Panc1 (cell line): Measurements from ENCODE around the gene TCAF1. TPM values are rescaled to one million over a fixed set of nuclear protein-coding genes. Genes with fewer than 3 reads are reported as not detected.

Experiments used
- ATAC-seq: fragments of 200-7000 bp; cut with Tn5 transposase; 2 replicates; pipeline ENCODE4 v1.9.1; 2020; ENCODE audit warnings: mild to moderate bottlenecking, moderate library complexity
- BruUV-seq: library from RNA; stranded (reverse); fragments of 400-500 nt; replicated peaks from 2 replicates; lab custom pipeline; 2021; lab: Mats Ljungman, UMichigan
- CTCF ChIA-PET: fragments of 300-600 bp; sonication (Branson Sonifier 250); formaldehyde crosslinking; loops from one replicate; lab custom pipeline; 2022; ENCODE audit warnings: antibody characterized with exemption; lab: Charles Lee
- POLR2A ChIA-PET: fragments of 300-600 bp; sonication (Branson Sonifier 250); formaldehyde crosslinking; loops from one replicate; lab custom pipeline; 2022; ENCODE audit warnings: antibody characterized with exemption; lab: Charles Lee
- DNase-seq: peaks from one replicate; pipeline ENCODE4 v3.0.0-alpha.2; 2010; ENCODE audit warnings: low read depth, low spot score
- H3K27ac ChIP-seq: 2 replicates; pipeline ENCODE4 v1.5.1; 2011; ENCODE audit warnings: mild to moderate bottlenecking, low read length, inconsistent platforms
- H3K27me3 ChIP-seq: fragments of 200-500 bp; sonication (Bioruptor generic); 2 replicates; pipeline ENCODE4 v1.6.0; 2014; ENCODE audit warnings: low read length, inconsistent platforms; ENCODE audit not compliant: control insufficient read depth, insufficient read depth
- H3K36me3 ChIP-seq: fragments of 200-500 bp; sonication (Bioruptor generic); 2 replicates; pipeline ENCODE4 v1.5.1; 2014; ENCODE audit warnings: inconsistent platforms, mild to moderate bottlenecking, low read length, moderate library complexity; ENCODE audit not compliant: control insufficient read depth, insufficient read depth
- H3K4me1 ChIP-seq: 2 replicates; pipeline ENCODE4 v1.5.1; 2011; ENCODE audit warnings: inconsistent platforms, mild to moderate bottlenecking, low read length, moderate library complexity; ENCODE audit not compliant: control insufficient read depth, insufficient read depth
- H3K4me3 ChIP-seq, 2 experiments: 2 replicates each; pipeline ENCODE4 v1.5.1; 2011 to 2012; ENCODE audit warnings: low read depth in 2 of 2, low read length in 2 of 2, mild to moderate bottlenecking in 2 of 2, inconsistent platforms in 1 of 2, moderate library complexity in 1 of 2
- H3K9me3 ChIP-seq: fragments of 200-500 bp; sonication (Bioruptor generic); 2 replicates; pipeline ENCODE4 v1.5.1; 2014; ENCODE audit warnings: low read depth, mild to moderate bottlenecking, inconsistent platforms, low read length, moderate library complexity; ENCODE audit not compliant: control insufficient read depth, insufficient read depth
- POLR2AphosphoS5 ChIP-seq: IDR thresholded peaks from 2 replicates; pipeline ENCODE4 v1.6.1; 2012; ENCODE audit warnings: mild to moderate bottlenecking, low read depth, low read length, moderate library complexity
- SIN3A ChIP-seq: IDR thresholded peaks from 2 replicates; pipeline ENCODE4 v1.6.1; 2012; ENCODE audit warnings: low read depth, mild to moderate bottlenecking, low read length, moderate library complexity, borderline replicate concordance; ENCODE audit not compliant: insufficient read depth
- TCF7L2 ChIP-seq: IDR thresholded peaks from 2 replicates; pipeline ENCODE4 v1.6.1; 2011; ENCODE audit warnings: mild to moderate bottlenecking, low read depth, low read length, inconsistent platforms
- in situ Hi-C: cut with HindIII; loops from 2 replicates; pipeline ENCODE4 v1.10.0; 2016; ENCODE audit warnings: low sequenced_read_pairs, low pct_unique_long_range_greater_than_20kb
- intact Hi-C: fragments of 100-400 bp; cut with micrococcal nuclease; formaldehyde crosslinking; loops from one replicate; pipeline ENCODE4 v1.10.0; 2022; ENCODE audit not compliant: unreplicated experiment
- total RNA-seq: library from RNA; stranded (reverse); gene quantifications from one replicate; pipeline ENCODE4 v1.2.1, GENCODE V29; 2021; ENCODE audit not compliant: unreplicated experiment
- TF ChIP-seq, protein P1 (sequence below), 2 experiments: IDR thresholded peaks; 2 replicates each; pipeline ENCODE4 v1.6.1; 2011 to 2012; ENCODE audit warnings: low read depth in 2 of 2, control low read depth in 1 of 2, low read length in 1 of 2, mild to moderate bottlenecking in 1 of 2, moderate library complexity in 1 of 2; ENCODE audit not compliant: insufficient read depth in 1 of 2
- TF ChIP-seq, protein P2 (sequence below): fragments of 450-650 bp; IDR thresholded peaks from 2 replicates; pipeline ENCODE4 v1.5.1; 2017; ENCODE audit warnings: mild to moderate bottlenecking

Gene TCAF1
- total RNA-seq, 1 experiment from 2014 or later, result 35.2 TPM

DNA sequence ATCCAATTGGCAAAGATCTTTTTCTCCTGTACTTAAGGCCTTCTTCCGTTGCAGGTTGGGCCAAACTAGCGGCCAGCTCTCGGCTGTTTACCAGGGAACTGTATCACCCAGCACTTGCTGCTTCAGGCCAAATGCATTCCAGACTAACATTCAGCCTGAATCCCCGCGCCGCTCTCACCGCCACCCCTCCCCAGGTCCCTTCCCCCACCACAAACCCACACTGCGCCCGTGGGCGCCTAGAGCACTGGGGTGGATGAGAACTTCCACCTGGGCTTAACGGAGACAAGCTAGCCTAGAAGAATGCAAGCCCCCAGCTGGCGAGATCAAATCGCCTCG, 676 bp downstream of the TCAF1 start:
- BruUV-seq, result no TSS peak
- POLR2A ChIA-PET, result interaction anchor here (0.6 to 0.7 kb wide), 2 partner anchors 722 to 1551 kb away, joined by 3 to 14 read pairs; no protein-coding TSS in a partner anchor
- peak; percentile 50 for ATAC-seq
- Histone ChIP-seq H3K27ac (peak overlapping the region; percentile 95), H3K27me3 (no peaks in the 10 kb centered on the region), H3K9me3 (no peaks in the 10 kb centered on the region), H3K4me3 (peak overlapping the region; percentile 95 to 96), H3K36me3 (no peaks in the 10 kb centered on the region), H3K4me1 (peaks cover 23% of the 10 kb centered on the region)
- no peak for DNase-seq
- TF ChIP-seq, protein P1, sequence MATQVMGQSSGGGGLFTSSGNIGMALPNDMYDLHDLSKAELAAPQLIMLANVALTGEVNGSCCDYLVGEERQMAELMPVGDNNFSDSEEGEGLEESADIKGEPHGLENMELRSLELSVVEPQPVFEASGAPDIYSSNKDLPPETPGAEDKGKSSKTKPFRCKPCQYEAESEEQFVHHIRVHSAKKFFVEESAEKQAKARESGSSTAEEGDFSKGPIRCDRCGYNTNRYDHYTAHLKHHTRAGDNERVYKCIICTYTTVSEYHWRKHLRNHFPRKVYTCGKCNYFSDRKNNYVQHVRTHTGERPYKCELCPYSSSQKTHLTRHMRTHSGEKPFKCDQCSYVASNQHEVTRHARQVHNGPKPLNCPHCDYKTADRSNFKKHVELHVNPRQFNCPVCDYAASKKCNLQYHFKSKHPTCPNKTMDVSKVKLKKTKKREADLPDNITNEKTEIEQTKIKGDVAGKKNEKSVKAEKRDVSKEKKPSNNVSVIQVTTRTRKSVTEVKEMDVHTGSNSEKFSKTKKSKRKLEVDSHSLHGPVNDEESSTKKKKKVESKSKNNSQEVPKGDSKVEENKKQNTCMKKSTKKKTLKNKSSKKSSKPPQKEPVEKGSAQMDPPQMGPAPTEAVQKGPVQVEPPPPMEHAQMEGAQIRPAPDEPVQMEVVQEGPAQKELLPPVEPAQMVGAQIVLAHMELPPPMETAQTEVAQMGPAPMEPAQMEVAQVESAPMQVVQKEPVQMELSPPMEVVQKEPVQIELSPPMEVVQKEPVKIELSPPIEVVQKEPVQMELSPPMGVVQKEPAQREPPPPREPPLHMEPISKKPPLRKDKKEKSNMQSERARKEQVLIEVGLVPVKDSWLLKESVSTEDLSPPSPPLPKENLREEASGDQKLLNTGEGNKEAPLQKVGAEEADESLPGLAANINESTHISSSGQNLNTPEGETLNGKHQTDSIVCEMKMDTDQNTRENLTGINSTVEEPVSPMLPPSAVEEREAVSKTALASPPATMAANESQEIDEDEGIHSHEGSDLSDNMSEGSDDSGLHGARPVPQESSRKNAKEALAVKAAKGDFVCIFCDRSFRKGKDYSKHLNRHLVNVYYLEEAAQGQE (IDR thresholded peaks at IDR 0.05; ENCODE audit: insufficient read depth in 1 of 2, low read depth in 2 of 2, low read length in 1 of 2), result no peak
- TF ChIP-seq POLR2AphosphoS5 (no peak), TCF7L2 (no peak), SIN3A (no peak)
- TF ChIP-seq, protein P2, sequence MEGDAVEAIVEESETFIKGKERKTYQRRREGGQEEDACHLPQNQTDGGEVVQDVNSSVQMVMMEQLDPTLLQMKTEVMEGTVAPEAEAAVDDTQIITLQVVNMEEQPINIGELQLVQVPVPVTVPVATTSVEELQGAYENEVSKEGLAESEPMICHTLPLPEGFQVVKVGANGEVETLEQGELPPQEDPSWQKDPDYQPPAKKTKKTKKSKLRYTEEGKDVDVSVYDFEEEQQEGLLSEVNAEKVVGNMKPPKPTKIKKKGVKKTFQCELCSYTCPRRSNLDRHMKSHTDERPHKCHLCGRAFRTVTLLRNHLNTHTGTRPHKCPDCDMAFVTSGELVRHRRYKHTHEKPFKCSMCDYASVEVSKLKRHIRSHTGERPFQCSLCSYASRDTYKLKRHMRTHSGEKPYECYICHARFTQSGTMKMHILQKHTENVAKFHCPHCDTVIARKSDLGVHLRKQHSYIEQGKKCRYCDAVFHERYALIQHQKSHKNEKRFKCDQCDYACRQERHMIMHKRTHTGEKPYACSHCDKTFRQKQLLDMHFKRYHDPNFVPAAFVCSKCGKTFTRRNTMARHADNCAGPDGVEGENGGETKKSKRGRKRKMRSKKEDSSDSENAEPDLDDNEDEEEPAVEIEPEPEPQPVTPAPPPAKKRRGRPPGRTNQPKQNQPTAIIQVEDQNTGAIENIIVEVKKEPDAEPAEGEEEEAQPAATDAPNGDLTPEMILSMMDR, result no peak
- in situ Hi-C loops (no loop called here), intact Hi-C loops (no loop called here)
- CTCF ChIA-PET, result interaction anchor here (1.4 kb wide), 1 partner anchor 227 kb away, joined by 5 read pairs; no protein-coding TSS in a partner anchor

DNA sequence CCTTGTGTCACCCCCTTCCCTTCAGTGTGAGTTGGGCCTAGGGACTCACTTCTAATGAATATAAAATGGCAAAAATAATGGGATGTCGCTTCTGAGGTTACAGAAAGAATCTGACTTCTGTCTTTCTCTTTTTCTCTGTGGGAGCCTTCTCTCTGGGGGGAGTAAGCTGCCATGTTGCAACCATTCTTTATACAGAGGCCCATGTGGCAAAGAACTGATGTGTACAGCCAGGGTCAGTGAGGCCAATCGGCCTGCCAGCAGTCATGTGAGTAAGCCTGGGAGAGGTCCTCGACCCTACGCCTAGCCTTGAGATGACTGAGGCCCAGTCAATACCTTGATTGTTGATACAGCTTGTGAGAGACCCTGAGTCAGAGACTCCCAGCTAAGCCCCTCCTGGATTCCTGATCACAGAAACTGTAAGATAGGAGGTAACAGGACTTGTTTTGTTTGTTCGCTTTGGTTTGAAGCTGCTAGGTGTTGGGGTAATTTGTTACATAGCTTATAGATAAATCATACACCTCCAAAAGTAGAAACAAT, 1.7 kb downstream of the TCAF1 start:
- no TSS peak for BruUV-seq
- Histone ChIP-seq H3K36me3 (no peaks in the 10 kb centered on the region), H3K27me3 (no peaks in the 10 kb centered on the region), H3K9me3 (no peaks in the 10 kb centered on the region), H3K27ac (peak overlapping the region; percentile 95), H3K4me1 (peaks cover 23% of the 10 kb centered on the region), H3K4me3 (peak overlapping the region; percentile 95 to 96)
- no peak for TF ChIP-seq TCF7L2
- TF ChIP-seq, protein P2, result no peak
- TF ChIP-seq, protein P1 (IDR thresholded peaks at IDR 0.05; ENCODE audit: insufficient read depth in 1 of 2, low read depth in 2 of 2, low read length in 1 of 2), result no peak
- TF ChIP-seq POLR2AphosphoS5, result no peak
- TF ChIP-seq SIN3A, result no peak
- intact Hi-C loops (no loop called here), in situ Hi-C loops (no loop called here)
- ATAC-seq, result no peak; the same call in 1 of the 2 replicates
- ChIA-PET CTCF (interaction anchor here (0.6 kb wide), 1 partner anchor 10 kb away, joined by 3 read pairs; no protein-coding TSS in a partner anchor), POLR2A (no interaction called here)
- peak; percentile 30 for DNase-seq
